GM19238 (cell line): ENCODE measurements around the gene IRAK3.

Experiments
- DNase-seq: peaks from one replicate; pipeline ENCODE4 v3.0.0; 2011; ENCODE audit warnings: low spot score; ENCODE audit not compliant: insufficient read length

The IRAK3 gene

DNA sequence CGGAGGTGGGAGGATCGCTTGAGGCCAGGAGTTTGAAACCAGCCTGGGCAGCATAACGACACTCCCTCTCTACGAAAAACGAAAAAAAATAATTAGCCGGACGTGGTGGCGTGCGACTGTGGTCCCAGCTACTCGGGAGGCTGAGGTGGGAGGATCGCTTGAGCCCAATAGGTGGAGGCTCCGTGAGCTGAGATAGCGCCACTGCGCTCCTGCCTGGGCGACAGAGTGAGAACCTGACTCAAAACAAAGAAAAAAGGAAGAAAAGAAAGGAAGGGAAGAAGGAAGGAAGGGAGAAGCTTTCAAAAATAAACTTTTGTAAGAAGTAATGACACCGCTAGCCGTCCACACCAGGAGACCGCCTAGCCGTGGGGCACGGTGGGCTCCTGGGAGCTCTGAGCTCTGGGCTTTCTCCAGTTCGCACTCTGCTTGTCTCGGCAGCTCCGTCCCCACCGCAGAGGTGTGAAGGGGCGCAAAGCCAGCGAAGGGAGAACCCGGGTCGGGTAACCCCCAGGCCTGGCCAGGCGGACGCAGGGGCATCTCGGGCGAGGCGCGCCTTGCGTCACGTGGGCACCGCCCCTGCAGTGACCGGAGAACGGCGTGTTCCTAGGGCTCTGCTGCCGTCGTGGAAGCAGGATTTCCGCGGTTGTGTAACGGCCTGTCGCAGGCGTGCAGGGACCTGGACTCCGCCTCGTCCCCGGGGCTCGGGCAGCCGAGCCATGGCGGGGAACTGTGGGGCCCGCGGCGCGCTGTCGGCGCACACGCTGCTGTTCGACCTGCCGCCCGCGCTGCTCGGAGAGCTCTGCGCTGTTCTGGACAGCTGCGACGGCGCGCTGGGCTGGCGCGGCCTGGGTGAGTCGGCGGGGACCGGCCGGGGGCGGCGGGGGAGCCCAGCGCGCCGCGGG lies at the start of gene IRAK3:
Gene IRAK3, plus strand, starts transcription at position 631 of the 902 bp plus-strand sequence. Its CDS starts 86 bp downstream, at position 717.
- DNase-seq: peak; percentile 46

DNA sequence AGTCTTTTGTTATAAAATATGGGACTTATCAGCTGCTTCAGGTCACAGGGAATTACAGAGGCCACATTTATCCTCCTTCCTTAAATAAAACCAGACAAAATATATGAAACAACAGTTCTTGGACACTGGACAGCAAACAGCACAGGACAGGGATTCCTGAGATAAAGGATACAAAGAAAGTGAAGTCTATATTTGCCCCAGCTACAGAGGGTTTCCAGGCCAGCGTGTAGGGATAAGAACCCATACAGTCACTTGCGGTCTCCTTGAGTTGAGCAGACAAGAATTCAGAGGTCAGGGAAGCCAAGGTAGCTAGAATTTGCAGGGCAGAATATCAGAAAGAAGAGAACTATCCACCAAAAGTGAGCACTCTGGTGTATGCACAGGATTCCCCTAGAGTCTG lies 49.7 kb upstream of the IRAK3 start:
- no peak for DNase-seq

GRCh38 chr12:66140731-66141130 lies 48.3 kb upstream of the IRAK3 start:
- DNase-seq: no peak

DNA sequence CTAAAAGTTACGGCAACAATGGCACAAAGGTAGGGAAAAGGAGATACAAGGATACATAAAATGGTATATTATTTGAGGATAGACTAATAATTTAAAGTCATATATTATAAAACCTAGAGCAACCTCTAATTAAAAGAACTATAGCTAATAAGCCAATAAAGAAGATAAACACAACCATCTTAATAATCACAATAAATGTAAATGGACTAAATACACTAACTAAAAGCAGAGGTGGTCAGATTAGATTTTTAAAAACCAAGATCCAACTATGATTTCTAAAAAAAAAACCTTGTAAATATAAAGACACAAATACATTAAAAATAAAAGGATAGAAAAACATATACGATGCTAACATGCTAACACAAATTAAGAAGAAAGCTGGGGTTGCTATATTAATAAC lies 47.7 kb upstream of the IRAK3 start:
- no peak for DNase-seq

DNA sequence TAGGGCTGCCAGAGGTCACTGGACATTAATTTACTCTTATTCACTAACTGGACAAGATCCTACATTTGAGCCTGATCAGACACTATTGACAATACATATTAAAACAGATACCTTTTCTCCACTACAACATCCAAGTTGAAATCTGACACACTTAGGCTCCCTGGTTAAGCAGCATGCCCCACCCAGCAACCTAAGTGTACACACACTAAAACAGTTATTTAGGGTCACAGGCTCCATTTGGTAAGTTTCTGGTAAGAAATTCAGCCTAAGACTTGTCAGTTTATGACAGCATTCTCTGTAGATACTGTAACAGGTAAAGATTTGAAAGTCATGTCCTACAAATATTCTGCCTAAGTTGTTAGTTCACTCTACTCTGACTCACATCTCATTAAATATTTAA lies 46.2 kb upstream of the IRAK3 start:
- no peak for DNase-seq

DNA sequence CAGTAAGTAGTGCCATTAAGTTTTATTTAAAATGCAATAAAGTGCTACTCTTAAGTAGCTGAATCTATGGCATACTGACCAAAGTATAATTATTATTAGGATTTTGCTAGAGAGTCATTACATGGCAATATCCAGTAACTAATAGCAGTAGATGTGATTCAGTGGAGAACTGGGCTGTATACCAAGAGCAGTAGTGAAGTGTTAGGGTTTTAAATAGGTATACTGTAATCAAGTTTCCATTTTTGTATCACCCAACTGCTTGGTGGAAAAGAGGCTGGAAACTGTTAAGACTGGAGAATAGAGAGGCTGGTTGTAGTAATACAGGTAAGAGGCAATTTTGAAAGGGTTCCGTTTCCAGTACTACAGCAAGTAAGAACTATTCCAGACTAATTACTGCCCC lies 45.1 kb upstream of the IRAK3 start:
- no peak for DNase-seq

DNA sequence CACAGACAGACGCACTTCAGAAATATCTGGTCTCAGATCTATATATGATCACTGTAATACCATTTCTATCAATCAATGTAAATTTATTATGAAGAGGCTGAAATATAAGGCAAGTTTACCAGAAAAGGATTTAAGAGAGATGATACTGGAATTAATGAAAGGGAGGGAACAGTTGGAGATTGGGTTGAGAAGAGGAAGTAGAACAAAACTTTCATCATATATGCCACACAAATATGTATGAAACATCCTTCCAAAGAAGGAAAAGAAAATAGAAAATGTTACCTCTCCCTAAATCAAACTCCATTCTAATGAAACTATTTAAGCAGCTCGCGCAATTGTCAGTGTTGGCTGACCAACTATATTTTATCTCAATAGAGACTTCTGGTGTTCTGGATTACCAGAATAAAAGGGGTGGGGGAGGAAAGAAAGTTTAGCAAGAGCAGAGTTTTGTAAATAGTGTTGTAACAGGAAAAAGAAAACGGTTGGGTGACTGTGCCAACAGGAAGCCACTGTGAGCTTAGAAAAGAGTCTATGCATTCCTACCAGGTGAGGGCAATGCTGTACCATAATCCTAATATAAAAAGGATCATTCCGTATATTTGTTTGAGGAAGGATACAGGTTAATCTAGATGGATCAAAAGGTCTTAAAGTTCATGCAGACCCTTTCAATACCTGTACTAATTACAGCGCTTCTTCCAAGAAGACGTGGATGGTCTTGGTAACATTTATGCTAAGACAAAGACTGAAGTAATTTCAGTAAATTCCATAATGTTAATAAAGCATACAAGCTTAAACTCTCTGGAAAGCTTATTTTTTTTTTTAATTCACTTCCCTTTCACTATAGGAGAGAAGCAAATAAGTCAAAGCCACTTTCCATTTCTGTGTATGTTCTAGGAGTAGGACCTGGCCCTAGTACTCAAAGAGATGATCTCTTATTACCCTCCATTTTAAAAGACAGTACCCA lies 43.9 kb upstream of the IRAK3 start:
- DNase-seq: no peak

DNA sequence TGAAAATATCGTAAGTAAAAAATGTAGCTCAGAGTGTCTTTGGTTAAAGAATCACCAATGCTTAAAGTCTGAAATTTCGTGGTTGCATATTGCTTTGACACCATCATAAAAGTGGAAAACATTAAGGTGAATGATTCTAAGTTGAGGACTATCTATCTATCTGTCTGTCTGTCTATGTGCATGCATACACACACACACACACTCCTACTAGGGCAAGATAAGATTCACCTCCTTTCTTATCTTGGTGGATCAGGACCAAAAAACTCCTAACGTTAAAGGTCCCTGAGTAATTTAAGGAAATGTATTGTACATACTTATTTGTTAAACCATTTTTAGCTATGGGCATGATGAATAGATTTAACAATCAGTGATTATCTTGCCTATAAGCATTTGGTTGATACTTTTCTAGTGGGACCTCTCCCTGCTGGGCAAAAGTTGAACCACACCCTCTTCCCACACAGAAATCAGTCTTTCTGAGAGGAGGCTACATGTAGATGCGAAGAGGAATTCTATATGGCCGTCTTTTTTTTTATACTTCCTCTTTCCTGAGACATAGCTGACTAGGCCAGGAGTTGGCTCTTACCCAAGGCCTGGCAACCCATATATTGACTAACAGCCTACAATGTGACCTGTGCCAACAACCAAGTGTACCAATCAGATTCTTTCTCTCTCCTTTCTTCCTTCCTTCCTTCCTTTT lies 39.2 kb upstream of the IRAK3 start:
- DNase-seq: no peak

DNA sequence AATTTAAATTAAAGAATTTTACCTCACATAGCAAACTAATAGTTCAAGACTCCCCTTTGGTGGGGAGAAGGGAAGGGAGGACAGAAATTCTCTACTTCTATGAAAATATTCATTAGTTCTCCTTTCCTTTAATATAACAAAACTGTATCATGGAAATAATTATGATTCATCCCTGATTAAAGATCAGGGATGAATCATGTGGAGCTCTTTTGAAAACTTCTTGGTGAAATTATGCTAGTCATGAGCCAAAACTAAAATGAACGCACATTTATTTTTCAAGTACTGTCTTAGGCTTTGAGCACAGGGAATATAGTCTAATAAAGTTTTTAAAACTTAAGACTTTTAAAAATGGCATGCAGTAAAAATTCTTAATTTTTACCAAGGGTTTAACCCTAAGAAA lies 36.3 kb upstream of the IRAK3 start:
- no peak for DNase-seq

DNA sequence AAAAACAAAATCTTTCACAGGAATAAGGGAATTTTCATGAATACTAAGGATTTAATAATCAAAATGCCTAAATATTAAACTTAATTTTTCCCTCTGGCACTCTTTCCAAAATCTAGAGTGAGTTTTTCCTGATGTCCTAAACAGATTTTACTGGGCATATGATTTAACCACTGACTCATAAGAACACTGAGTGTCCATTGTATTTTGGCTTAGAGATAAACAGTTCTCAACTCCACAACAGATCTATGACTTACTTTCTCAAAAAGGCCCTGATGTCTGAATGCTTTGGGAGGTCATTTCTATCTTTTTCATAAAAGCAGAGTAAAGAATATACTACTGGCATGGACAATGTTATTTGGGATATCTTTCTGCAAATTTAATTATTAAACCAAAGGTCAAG lies 34.2 kb upstream of the IRAK3 start:
- no peak for DNase-seq

DNA sequence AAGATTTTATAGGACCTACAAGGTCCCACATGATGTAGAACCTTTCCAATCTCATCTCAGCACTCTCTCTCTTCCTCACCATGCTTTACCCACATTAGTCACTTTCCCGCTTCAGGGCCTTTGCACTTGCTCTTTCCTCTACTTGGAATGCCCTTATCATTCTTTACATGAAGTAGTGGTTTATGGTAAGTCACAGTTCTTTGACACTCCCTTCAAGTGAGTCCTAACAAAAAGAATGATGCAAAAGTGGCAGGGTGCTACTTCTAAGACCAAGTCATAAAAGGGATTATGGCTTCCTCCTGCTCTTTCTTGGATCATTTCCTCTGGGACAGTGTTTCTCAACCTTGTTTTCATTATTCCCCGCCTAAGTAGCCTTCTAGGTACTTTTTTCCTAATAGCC lies 32.4 kb upstream of the IRAK3 start:
- no peak for DNase-seq

GRCh38 chr12:66159123-66159522 lies 29.9 kb upstream of the IRAK3 start:
- DNase-seq: no peak

- no peak for DNase-seq
Observed at GRCh38 chr12:66160704-66161103, 28.3 kb upstream of the IRAK3 start.

DNA sequence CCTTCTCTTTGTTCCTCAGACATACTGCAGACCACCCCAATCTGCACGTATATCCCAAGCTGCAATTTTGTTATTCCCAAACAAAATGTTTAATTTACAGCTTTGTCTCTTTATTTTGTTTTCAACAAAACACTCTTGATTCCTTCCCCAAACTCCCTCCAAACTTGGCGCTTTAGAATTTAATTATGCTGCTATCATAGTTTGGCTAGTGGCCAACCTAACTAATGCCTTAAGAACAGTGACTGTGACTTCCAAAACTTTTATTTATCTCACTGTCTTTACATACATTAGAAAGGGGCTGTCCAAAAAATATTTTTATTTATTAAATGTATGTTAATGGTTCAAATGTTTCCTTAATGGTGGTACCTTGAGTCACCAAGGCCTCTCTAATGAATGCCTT lies 26.3 kb upstream of the IRAK3 start:
- DNase-seq: no peak

GRCh38 chr12:66163289-66163688 lies 25.7 kb upstream of the IRAK3 start:
- no peak for DNase-seq

DNA sequence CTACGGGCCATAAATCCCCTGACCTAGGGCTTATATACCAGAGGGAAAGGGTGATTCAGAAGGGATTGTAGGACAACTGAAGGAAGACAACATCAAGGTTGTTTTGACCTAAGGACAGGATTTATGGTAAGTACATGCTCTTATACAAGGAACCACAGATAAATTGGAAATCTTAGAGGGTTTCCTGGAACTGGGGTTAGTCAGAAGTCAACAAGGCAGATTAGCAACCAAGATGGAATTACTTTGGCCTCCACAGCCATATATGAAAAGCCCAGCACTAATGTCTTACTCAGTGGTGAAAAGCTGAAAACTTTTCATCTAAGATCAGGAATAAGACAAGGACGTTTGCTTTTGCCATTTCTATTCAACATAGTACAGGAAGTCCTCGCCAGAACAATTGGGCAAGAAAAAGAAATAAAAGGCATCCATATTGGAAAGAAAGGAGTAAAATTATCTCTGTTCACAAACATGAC lies 24.6 kb upstream of the IRAK3 start:
- DNase-seq: no peak

- no peak for DNase-seq
Observed at GRCh38 chr12:66165141-66165540, 23.9 kb upstream of the IRAK3 start.

DNA sequence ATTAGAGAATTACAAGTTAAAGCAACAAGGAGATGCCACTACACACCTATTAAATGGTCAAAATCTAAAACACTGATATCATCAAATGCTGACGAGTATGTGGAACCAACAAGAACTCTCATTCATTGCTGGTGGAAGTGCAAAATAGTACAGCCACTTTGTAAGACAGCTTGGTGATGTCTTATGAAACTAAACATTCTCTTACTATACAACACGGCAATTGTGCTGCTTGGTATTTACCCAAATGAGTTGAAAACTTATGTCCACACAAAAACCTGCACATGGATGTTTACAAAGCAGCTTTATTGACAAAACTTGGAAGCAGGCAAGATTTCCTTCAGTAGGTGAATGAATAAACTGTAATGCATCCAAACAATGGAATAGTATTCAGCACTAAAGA lies 22.5 kb upstream of the IRAK3 start:
- DNase-seq: no peak

- no peak for DNase-seq
Observed at GRCh38 chr12:66168410-66168809, 20.6 kb upstream of the IRAK3 start.

- peak; percentile 76 for DNase-seq
Observed at GRCh38 chr12:66169221-66170170, 19.5 kb upstream of the IRAK3 start, which contains the start of gene TMBIM4. Gene TMBIM4, minus strand, starts transcription at chr12:66169996. Its CDS starts 45 bp downstream, at chr12:66169951.
